BJ (cell line): ENCODE data around the gene HSPA4L. TPM values are rescaled to one million over a fixed set of nuclear protein-coding genes. Genes with fewer than 3 reads are reported as not detected.

ENCODE experiments used
- CTCF ChIA-PET: fragments of 350-600 bp; formaldehyde crosslinking; extraction: SDS; loops from one replicate; lab custom pipeline; 2021; ENCODE audit warnings: antibody characterized with exemption, inconsistent platforms; lab: Yijun Ruan, JAX
- POLR2A ChIA-PET: fragments of 300-600 bp; sonication (Branson Sonifier 250); formaldehyde crosslinking; extraction: SDS; loops from one replicate; lab custom pipeline; 2021; ENCODE audit warnings: antibody characterized with exemption; lab: Charles Lee
- DNase-seq: peaks from one replicate; pipeline ENCODE4 v3.0.0-alpha.2; 2011; ENCODE audit warnings: low read depth
- H3K27me3 ChIP-seq: 2 replicates; pipeline ENCODE4 v1.6.0; 2011; ENCODE audit warnings: low read length; ENCODE audit not compliant: control insufficient read depth, insufficient read depth
- H3K36me3 ChIP-seq: 2 replicates; pipeline ENCODE4 v1.5.1; 2011; ENCODE audit warnings: low read length; ENCODE audit not compliant: control insufficient read depth, insufficient read depth
- H3K4me3 ChIP-seq: 2 replicates; pipeline ENCODE4 v1.5.1; 2011; ENCODE audit warnings: low read depth, mild to moderate bottlenecking, control low read depth, low read length
- CTCF ChIP-seq: IDR thresholded peaks from 2 replicates; pipeline ENCODE4 v1.5.1; 2011; ENCODE audit warnings: low read depth, mild to moderate bottlenecking, control low read depth, inconsistent platforms, low read length, moderate library complexity; ENCODE audit not compliant: insufficient read depth
- polyA plus RNA-seq: library from polyadenylated mRNA; depleted of rRNA; stranded (reverse); fragments of >200 nt; gene quantifications from 2 replicates; pipeline ENCODE4 v1.2.3, GENCODE V29; 2011

The HSPA4L gene
- polyA plus RNA-seq, 1 experiment, result 0.72 TPM

GRCh38 chr4:127799711-127800110, 17.6 kb downstream of the HSPA4L start:
- no peaks in the 10 kb centered on the region for H3K27me3 ChIP-seq
- TF ChIP-seq CTCF, result no peak
- POLR2A ChIA-PET, result no interaction called here
- no peaks in the 10 kb centered on the region for H3K36me3 ChIP-seq
- no peak overlapping the region for H3K4me3 ChIP-seq
- no peak for DNase-seq
- CTCF ChIA-PET, result interaction anchor here (0.9 kb wide), 1 partner anchor 10 kb away, joined by 3 read pairs; no protein-coding TSS in a partner anchor

GRCh38 chr4:127809173-127809800, 27.2 kb downstream of the HSPA4L start:
- POLR2A ChIA-PET, result no interaction called here
- Histone ChIP-seq H3K4me3 (no peak overlapping the region), H3K36me3 (no peaks in the 10 kb centered on the region), H3K27me3 (no peaks in the 10 kb centered on the region)
- CTCF ChIA-PET, result interaction anchor here (0.7 to 1.5 kb wide), 4 partner anchors 9 to 23 kb away, joined by 3 read pairs; no protein-coding TSS in a partner anchor
- peak; percentile 33 for TF ChIP-seq CTCF
- DNase-seq, result no peak

- ChIA-PET POLR2A (no interaction called here), CTCF (interaction anchor here (0.6 to 0.7 kb wide), 2 partner anchors 155 to 1204 kb away, joined by 3 to 4 read pairs; partner anchors contain the start of genes ABHD18 and MFSD8)
- DNase-seq, result no peak
- Histone ChIP-seq H3K36me3 (no peaks in the 10 kb centered on the region), H3K27me3 (no peaks in the 10 kb centered on the region), H3K4me3 (no peak overlapping the region)
- no peak for TF ChIP-seq CTCF
These were observed 28.4 kb downstream of the HSPA4L start for GRCh38 chr4:127810551-127810950.

- TF ChIP-seq CTCF, result no peak
- ChIA-PET CTCF (no interaction called here), POLR2A (no interaction called here)
- Histone ChIP-seq H3K4me3 (no peak overlapping the region), H3K36me3 (no peaks in the 10 kb centered on the region), H3K27me3 (no peaks in the 10 kb centered on the region)
- DNase-seq, result no peak
These were observed 40.3 kb downstream of the HSPA4L start for GRCh38 chr4:127822430-127822829.

- ChIA-PET CTCF (no interaction called here), POLR2A (no interaction called here)
- H3K36me3 ChIP-seq, result no peaks in the 10 kb centered on the region
These were observed 46.0 kb downstream of the HSPA4L start for GRCh38 chr4:127828121-127828520.

More at GRCh38 chr4:127828121-127828520, 46.0 kb downstream of the HSPA4L start:
- TF ChIP-seq CTCF, result no peak
- no peak for DNase-seq
- H3K27me3 ChIP-seq, result no peaks in the 10 kb centered on the region
- H3K4me3 ChIP-seq, result no peak overlapping the region
